CD4-positive, alpha-beta T cell treated with Interleukin-10 for 1 hour (primary cell): Measurements from ENCODE around the gene ZNF407.

Experiments used
- DNase-seq: peaks from one replicate; pipeline ENCODE4 v3.0.0-alpha.2; 2020

ZNF407 gene

GRCh38 chr18:75033516-75033915, 435.8 kb downstream of the ZNF407 start:
- DNase-seq, result no peak

- no peak for DNase-seq
Measured at GRCh38 chr18:75034937-75035336, 437.3 kb downstream of the ZNF407 start.

GRCh38 chr18:75035928-75036327, 438.3 kb downstream of the ZNF407 start:
- no peak for DNase-seq

- DNase-seq, result peak; percentile 19
Measured at GRCh38 chr18:75036917-75037688, 439.4 kb downstream of the ZNF407 start.

- DNase-seq, result no peak
Measured at GRCh38 chr18:75037689-75037955, 440.0 kb downstream of the ZNF407 start.

GRCh38 chr18:75041586-75041985, 443.9 kb downstream of the ZNF407 start:
- no peak for DNase-seq

GRCh38 chr18:75043478-75043877, 445.8 kb downstream of the ZNF407 start:
- no peak for DNase-seq

- DNase-seq, result no peak
Measured at GRCh38 chr18:75044296-75044695, 446.6 kb downstream of the ZNF407 start.

- DNase-seq, result no peak
Measured at GRCh38 chr18:75044791-75045190, 447.1 kb downstream of the ZNF407 start.

- no peak for DNase-seq
Measured at GRCh38 chr18:75045272-75045671, 447.6 kb downstream of the ZNF407 start.

- no peak for DNase-seq
Measured at GRCh38 chr18:75047240-75047961, 449.7 kb downstream of the ZNF407 start.

GRCh38 chr18:75048776-75049454, 451.2 kb downstream of the ZNF407 start:
- DNase-seq, result no peak

- DNase-seq, result no peak
Measured at GRCh38 chr18:75049455-75049789, 451.8 kb downstream of the ZNF407 start.

- DNase-seq, result no peak
Measured at GRCh38 chr18:75051757-75052156, 454.1 kb downstream of the ZNF407 start.

GRCh38 chr18:75052475-75052874, 454.8 kb downstream of the ZNF407 start:
- DNase-seq, result no peak

- no peak for DNase-seq
Measured at GRCh38 chr18:75053028-75053629, 455.5 kb downstream of the ZNF407 start.

GRCh38 chr18:75054046-75054445, 456.4 kb downstream of the ZNF407 start:
- no peak for DNase-seq

- DNase-seq, result no peak
Measured at GRCh38 chr18:75054611-75055010, 456.9 kb downstream of the ZNF407 start.

- no peak for DNase-seq
Measured at GRCh38 chr18:75057169-75057960, 459.7 kb downstream of the ZNF407 start.

GRCh38 chr18:75060185-75060584, 462.5 kb downstream of the ZNF407 start:
- no peak for DNase-seq

- DNase-seq, result no peak
Measured at GRCh38 chr18:75062297-75062886, 464.7 kb downstream of the ZNF407 start.

- no peak for DNase-seq
Measured at GRCh38 chr18:75063196-75063595, 465.5 kb downstream of the ZNF407 start.
